ENCODE results near the gene INTS3. TPM values are rescaled to one million over a fixed set of nuclear protein-coding genes. Genes with fewer than 3 reads are reported as not detected.

Gene INTS3
- total and polyA plus RNA-seq, 9 of the 15 experiments (the other 6 are each of a cell fraction or from before 2014, with no cell fraction given) = 6.3 to 24.1 (median 14.3) TPM

- 0 out of 2 replicates have a peak, but pooled peaks have one; percentile 20 for TF ChIP-seq ARID4B (CRISPR knock-in tag; IDR thresholded peaks at IDR 0.05)
These were observed 50.4 kb downstream of the INTS3 start (continued) for GRCh38 chr1:153778051-153778823.

DNA sequence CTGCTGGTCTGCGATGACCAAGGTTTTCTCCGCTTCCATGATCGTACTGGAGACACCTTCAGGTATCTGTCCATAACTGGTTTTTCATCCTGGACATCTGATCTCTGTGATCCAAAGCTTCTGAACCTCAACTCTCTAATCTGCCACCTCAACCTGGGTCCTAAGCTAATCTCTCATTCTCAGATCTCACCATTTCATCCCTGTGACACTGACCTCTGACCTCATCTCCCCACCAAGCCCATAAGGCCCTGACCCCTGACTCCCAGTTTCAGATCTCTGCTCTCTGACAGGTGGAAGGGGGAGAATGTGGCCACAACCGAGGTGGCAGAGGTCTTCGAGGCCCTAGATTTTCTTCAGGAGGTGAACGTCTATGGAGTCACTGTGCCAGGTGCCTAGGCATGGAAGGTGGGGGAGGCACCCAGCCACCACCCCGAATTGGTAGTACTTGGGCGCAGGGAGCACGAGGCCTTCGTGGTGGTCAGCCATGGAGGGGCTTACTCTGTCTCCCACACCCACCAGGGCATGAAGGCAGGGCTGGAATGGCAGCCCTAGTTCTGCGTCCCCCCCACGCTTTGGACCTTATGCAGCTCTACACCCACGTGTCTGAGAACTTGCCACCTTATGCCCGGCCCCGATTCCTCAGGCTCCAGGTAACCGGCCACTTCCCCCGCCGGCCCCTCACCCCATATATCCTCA is 51.1 kb downstream of the INTS3 start:
- H3K4me1 ChIP-seq (replicated peaks in 1 of 2; ENCODE audit: control insufficient read depth in 2 of 2, insufficient read depth in 2 of 2, low read length in 2 of 2) = peaks cover 14 to 61% of the 10 kb centered on the region in 2 experiments
- H3K9me3 ChIP-seq (replicated peaks; ENCODE audit: control insufficient read depth, insufficient read depth, low read depth, low read length) = no peaks in the 10 kb centered on the region
- intact Hi-C loops (cut with micrococcal nuclease) = loop anchor here (10.0 kb wide), 1 partner anchor 264 kb away; no protein-coding TSS in a partner anchor
- FAIRE-seq (peak; percentile 76), ATAC-seq (no peak), DNase-seq (ENCODE audit: extremely low read depth in 1 of 4, low spot score in 3 of 4) (peak in 3 of 4 experiments; percentile 32 to 63 (median 42))
- H3K36me3 ChIP-seq (ENCODE audit: control insufficient read depth, insufficient read depth, low read length) = no peaks in the 10 kb centered on the region
- no peaks in the 10 kb centered on the region for H3K27me3 ChIP-seq (ENCODE audit: control insufficient read depth in 2 of 2, insufficient read depth in 2 of 2, low read length in 2 of 2)
- POLR2A ChIA-PET = interaction anchor here (0.5 to 1.6 kb wide), 2 partner anchors 13 to 212 kb away, joined by 3 to 8 read pairs; partner anchors contain the start of gene RPS27
- H3K27ac ChIP-seq (ENCODE audit: extremely low read depth, low read depth, low read length) = no peak overlapping the region
- in situ Hi-C loops (cut with MboI) = loop anchor here (5.0 kb wide), 1 partner anchor 107 kb away; the partner anchor contains the start of gene ILF2
- H4K20me1 ChIP-seq (replicated peaks; ENCODE audit: control insufficient read depth, insufficient read depth, low read length) = no peaks in the 10 kb centered on the region
- 55% methylated on average over 17 of the region's 18 CpGs for WGBS (ENCODE audit: insufficient coverage, low coverage, missing lambda C conversion rate)
- H3K79me2 ChIP-seq (ENCODE audit: control insufficient read depth, insufficient read depth, low read length) = no peaks in the 10 kb centered on the region
- H3K4me3 ChIP-seq = no peak overlapping the region
- BruUV-seq (replicated peaks) = no TSS peak
- no peak overlapping the region for H3K4me2 ChIP-seq (ENCODE audit: insufficient read depth, low read length)
- CTCF ChIA-PET (ENCODE audit: low intra/inter-chr PET ratio) = no interaction called here
- H3K9me1 ChIP-seq (ENCODE audit: control insufficient read depth, insufficient read depth, low read length) = no peaks in the 10 kb centered on the region
- H2AFZ ChIP-seq (ENCODE audit: low read depth, low read length) = no peak overlapping the region
- H3K9ac ChIP-seq (ENCODE audit: insufficient read depth in 1 of 2, low read depth in 2 of 2, low read length in 2 of 2) = peak overlapping the region in 1 of 2 experiments; percentile 43; a peak in 2 of 4 replicates
- TF ChIP-seq POLR2AphosphoS5 (IDR thresholded peaks at IDR 0.05; ENCODE audit: control insufficient read depth, insufficient read depth, low read depth, low read length) = peak; percentile 61; the same call in 1 of the 2 replicates
- no peak for TF ChIP-seq NUFIP1 (IDR thresholded peaks at IDR 0.05; ENCODE audit: partially characterized antibody)
- no peak for TF ChIP-seq KDM5B (IDR thresholded peaks at IDR 0.05; ENCODE audit: insufficient replicate concordance, low read depth, low read length)
- no peak for TF ChIP-seq ZNF589 (CRISPR knock-in tag; IDR thresholded peaks at IDR 0.05; ENCODE audit: low read depth)
- no peak for TF ChIP-seq HSF4 (CRISPR knock-in tag; IDR thresholded peaks at IDR 0.05; ENCODE audit: borderline replicate concordance)
- no peak for TF ChIP-seq ZNF717 (CRISPR knock-in tag; IDR thresholded peaks at IDR 0.05)
- TF ChIP-seq KDM1A (IDR thresholded peaks at IDR 0.05) = peak; percentile 94 to 95
- TF ChIP-seq MAZ (CRISPR knock-in tag; conservative IDR thresholded peaks at IDR 0.05 in 1 of 2, IDR thresholded peaks at IDR 0.05 in 1 of 2) = no peak
- no peak for TF ChIP-seq SETDB1 (IDR thresholded peaks at IDR 0.05; ENCODE audit: low read length)
- no peak for TF ChIP-seq SRF (CRISPR knock-in tag; IDR thresholded peaks at IDR 0.05)
- TF ChIP-seq E2F4 (CRISPR knock-in tag; IDR thresholded peaks at IDR 0.05; ENCODE audit: low read depth) = no peak

All from K562 (cell line).